NT2/D1 (cell line): ENCODE measurements around the gene FRMD8.

Experiments
- SUZ12 ChIP-seq: IDR thresholded peaks from 2 replicates; pipeline ENCODE4 v1.6.1; 2011; ENCODE audit not compliant: insufficient read length, insufficient read depth; ENCODE audit errors: extremely low read depth
- YY1 ChIP-seq: IDR thresholded peaks from 2 replicates; pipeline ENCODE4 v1.6.1; 2011; ENCODE audit not compliant: insufficient read length, insufficient read depth
- ZNF274 ChIP-seq: IDR thresholded peaks from 2 replicates; pipeline ENCODE4 v1.6.1; 2011; ENCODE audit warnings: mild to moderate bottlenecking, low read depth, low read length

- no peak for TF ChIP-seq ZNF274
- TF ChIP-seq YY1, result no peak
- no peak for TF ChIP-seq SUZ12
These were observed 2.7 kb upstream of the FRMD8 start for GRCh38 chr11:65383778-65384177.
